H1 (cell line): Measurements from ENCODE around the gene SLC66A1. TPM values are rescaled to one million over a fixed set of nuclear protein-coding genes. Genes with fewer than 3 reads are reported as not detected.

ENCODE experiments used
- CTCF ChIA-PET: fragments of 300-600 bp; sonication (Branson Sonifier 250); formaldehyde crosslinking; loops from one replicate; lab custom pipeline; 2021; ENCODE audit not compliant: partially characterized antibody; lab: Charles Lee
- POLR2A ChIA-PET: fragments of 300-600 bp; sonication (Branson Sonifier 250); formaldehyde crosslinking; loops from one replicate; lab custom pipeline; 2021; ENCODE audit warnings: inconsistent platforms; ENCODE audit not compliant: partially characterized antibody; lab: Charles Lee
- DNase-seq, 2 experiments: peaks; one replicate each; pipeline versions ENCODE4 v3.0.0 to v3.0.0-alpha.2; 2010 to 2022; ENCODE audit warnings: low spot score in 2 of 2, low read depth in 1 of 2, mixed read lengths in 1 of 2
- FAIRE-seq: peaks from 2 replicates; lab custom pipeline; 2011; peaks lifted over from hg19 to GRCh38; lab: Jason Lieb, UNC
- H2AFZ ChIP-seq: 2 replicates; pipeline ENCODE4 v1.8.1; 2012; ENCODE audit warnings: low read length, inconsistent platforms
- H2AK5ac ChIP-seq: 2 replicates; pipeline ENCODE4 v1.6.1; 2013; ENCODE audit warnings: low read depth, low read length
- H2BK120ac ChIP-seq: replicated peaks from 2 replicates; pipeline ENCODE3; 2013; ENCODE audit warnings: low read depth, low read length, inconsistent platforms
- H2BK12ac ChIP-seq: 2 replicates; pipeline ENCODE4 v1.6.1; 2013; ENCODE audit warnings: low read depth, low read length
- H2BK15ac ChIP-seq: 2 replicates; pipeline ENCODE4 v1.6.1; 2013; ENCODE audit warnings: low read length
- H2BK20ac ChIP-seq: 2 replicates; pipeline ENCODE4 v1.6.1; 2013; ENCODE audit warnings: low read length
- H2BK5ac ChIP-seq: 2 replicates; pipeline ENCODE4 v1.6.1; 2013; ENCODE audit warnings: low read depth, low read length
- H3K14ac ChIP-seq: 2 replicates; pipeline ENCODE4 v1.6.1; 2013; ENCODE audit warnings: inconsistent platforms; ENCODE audit not compliant: insufficient read length
- H3K18ac ChIP-seq: 2 replicates; pipeline ENCODE4 v1.6.1; 2013; ENCODE audit warnings: low read length; ENCODE audit errors: extremely low read depth
- H3K23ac ChIP-seq: 2 replicates; pipeline ENCODE4 v1.6.1; 2013; ENCODE audit warnings: inconsistent platforms; ENCODE audit not compliant: insufficient read length
- H3K23me2 ChIP-seq: 2 replicates; pipeline ENCODE4 v1.6.1; 2013; ENCODE audit warnings: low read depth, low read length
- H3K27ac ChIP-seq: 2 replicates; pipeline ENCODE4 v1.6.1; 2011; ENCODE audit warnings: low read depth, low read length, inconsistent platforms
- H3K27me3 ChIP-seq, 4 experiments: replicated peaks in 1 of 4; 1 replicate in 1 of 4; 2 replicates in 3 of 4; pipeline versions ENCODE4 v1.6.1 to v1.8.1; 2011 to 2013; ENCODE audit warnings: low read length in 3 of 4, mild to moderate bottlenecking in 3 of 4, inconsistent platforms in 2 of 4, mixed read lengths in 2 of 4, moderate library complexity in 1 of 4; ENCODE audit not compliant: control insufficient read depth in 3 of 4, insufficient read depth in 3 of 4; ENCODE audit errors: extremely low read depth in 1 of 4
- H3K36me3 ChIP-seq, 4 experiments: 2 replicates each; pipeline versions ENCODE4 v1.6.1 to v1.8.1; 2011 to 2013; ENCODE audit warnings: mild to moderate bottlenecking in 4 of 4, low read length in 3 of 4, moderate library complexity in 2 of 4, control low read depth in 1 of 4, inconsistent platforms in 1 of 4; ENCODE audit not compliant: insufficient read depth in 4 of 4, control insufficient read depth in 2 of 4
- H3K4ac ChIP-seq: replicated peaks from 2 replicates; pipeline ENCODE3; 2013; ENCODE audit warnings: low read length, low read depth, mixed read lengths, inconsistent platforms; ENCODE audit not compliant: insufficient read length
- H3K4me1 ChIP-seq, 4 experiments: replicated peaks in 1 of 4; 1 replicate in 1 of 4; 2 replicates in 3 of 4; pipeline versions ENCODE4 v1.6.1 to v1.8.1; 2011 to 2013; ENCODE audit warnings: low read length in 3 of 4, inconsistent platforms in 2 of 4, mixed read lengths in 1 of 4; ENCODE audit not compliant: insufficient read depth in 4 of 4, control insufficient read depth in 3 of 4
- H3K4me2 ChIP-seq, 2 experiments: 2 replicates each; pipeline versions ENCODE4 v1.6.1 to v1.8.1; 2011 to 2013; ENCODE audit warnings: low read depth in 2 of 2, low read length in 2 of 2, control low read depth in 1 of 2, inconsistent platforms in 1 of 2, mild to moderate bottlenecking in 1 of 2; ENCODE audit not compliant: insufficient read depth in 1 of 2
- H3K4me3 ChIP-seq, 4 experiments: fragments of 200-600, 300-600 bp in 1 of 4; sonication (generic), shearing (Covaris generic), sonication (Bioruptor Twin) in 1 of 4; 2 replicates each; pipeline versions ENCODE4 v1.5.1 to v1.8.1; 2011 to 2016; ENCODE audit warnings: low read length in 4 of 4, low read depth in 3 of 4, control low read depth in 2 of 4, inconsistent platforms in 2 of 4, mild to moderate bottlenecking in 2 of 4, mixed read lengths in 1 of 4, moderate library complexity in 1 of 4; ENCODE audit not compliant: insufficient read depth in 2 of 4; ENCODE audit errors: extremely low read depth in 1 of 4
- H3K56ac ChIP-seq: replicated peaks from 2 replicates; pipeline ENCODE3; 2013; ENCODE audit warnings: low read depth, mild to moderate bottlenecking, mixed read lengths, low read length, inconsistent platforms; ENCODE audit not compliant: insufficient read length
- H3K79me1 ChIP-seq: 2 replicates; pipeline ENCODE4 v1.6.1; 2013; ENCODE audit warnings: low read depth, low read length, control low read depth
- H3K79me2 ChIP-seq, 2 experiments: 2 replicates each; pipeline versions ENCODE4 v1.6.1 to v1.8.1; 2012 to 2013; ENCODE audit warnings: low read length in 2 of 2, mild to moderate bottlenecking in 2 of 2, inconsistent platforms in 1 of 2; ENCODE audit not compliant: insufficient read depth in 2 of 2, control insufficient read depth in 1 of 2
- H3K9ac ChIP-seq, 4 experiments: replicated peaks in 1 of 4; 1 replicate in 1 of 4; 2 replicates in 3 of 4; pipeline versions ENCODE4 v1.6.1 to v1.8.1; 2011 to 2013; ENCODE audit warnings: low read depth in 3 of 4, low read length in 3 of 4, control low read depth in 2 of 4, mild to moderate bottlenecking in 2 of 4, moderate library complexity in 2 of 4, inconsistent platforms in 1 of 4; ENCODE audit errors: extremely low read depth in 1 of 4
- H3K9me3 ChIP-seq, 2 experiments: 2 replicates each; pipeline versions ENCODE4 v1.6.1 to v1.8.1; 2012 to 2013; ENCODE audit warnings: mild to moderate bottlenecking in 2 of 2, moderate library complexity in 2 of 2, control low read depth in 1 of 2, inconsistent platforms in 1 of 2, low read depth in 1 of 2, low read length in 1 of 2, mixed read lengths in 1 of 2; ENCODE audit not compliant: insufficient read depth in 2 of 2
- H4K20me1 ChIP-seq, 2 experiments: replicated peaks in 1 of 2; 2 replicates each; pipeline versions ENCODE3 to v1.8.1; 2011 to 2013; ENCODE audit warnings: inconsistent platforms in 2 of 2, low read length in 2 of 2, mild to moderate bottlenecking in 1 of 2; ENCODE audit not compliant: insufficient read depth in 2 of 2, control insufficient read depth in 1 of 2
- H4K5ac ChIP-seq: 2 replicates; pipeline ENCODE4 v1.6.1; 2013; ENCODE audit warnings: low read length, low read depth, mixed read lengths, inconsistent platforms; ENCODE audit not compliant: insufficient read length
- H4K8ac ChIP-seq: 2 replicates; pipeline ENCODE4 v1.8.0; 2013; ENCODE audit warnings: mild to moderate bottlenecking, moderate library complexity, low read length, inconsistent platforms; ENCODE audit not compliant: insufficient read depth; ENCODE audit errors: extremely low read depth
- H4K91ac ChIP-seq: replicated peaks from 2 replicates; pipeline ENCODE3; 2013; ENCODE audit warnings: low read length, mixed read lengths, inconsistent platforms; ENCODE audit not compliant: insufficient read length
- GABPA ChIP-seq: IDR thresholded peaks from 2 replicates; pipeline ENCODE4 v1.6.1; 2011; ENCODE audit warnings: mild to moderate bottlenecking, low read length, moderate library complexity, borderline replicate concordance; ENCODE audit not compliant: insufficient read depth
- KDM5A ChIP-seq: fragments of 200-600 bp; IDR thresholded peaks from 2 replicates; pipeline ENCODE4 v1.7.1; 2012; ENCODE audit warnings: mild to moderate bottlenecking, low read length, inconsistent platforms, mixed read lengths
- MAFK ChIP-seq: IDR thresholded peaks from 2 replicates; pipeline ENCODE4 v1.6.1; 2012; ENCODE audit warnings: low read depth, mild to moderate bottlenecking, improper control_type of control experiment, low read length
- RBBP5 ChIP-seq: IDR thresholded peaks from 2 replicates; pipeline ENCODE4 v1.7.1; 2012; ENCODE audit warnings: low read depth, mild to moderate bottlenecking, inconsistent platforms, low read length, moderate library complexity, borderline replicate concordance
- RFX5 ChIP-seq: IDR thresholded peaks from 2 replicates; pipeline ENCODE4 v1.6.1; 2011; ENCODE audit warnings: low read depth, low read length, improper control_type of control experiment, borderline replicate concordance
- RNF2 ChIP-seq: fragments of 200-900, 300-1000 bp; sonication (generic); IDR thresholded peaks from 2 replicates; pipeline ENCODE4 v1.7.1; 2016; ENCODE audit warnings: borderline replicate concordance, low read depth, mild to moderate bottlenecking, antibody characterized with exemption, low read length; ENCODE audit not compliant: poor library complexity, severe bottlenecking; ENCODE audit errors: missing control alignments
- SIN3A ChIP-seq, 2 experiments: IDR thresholded peaks in 1 of 2; conservative IDR thresholded peaks in 1 of 2; 2 replicates each; pipeline ENCODE4 v1.6.1; 2011 to 2012; ENCODE audit warnings: low read length in 2 of 2, improper control_type of control experiment in 1 of 2, low read depth in 1 of 2, mild to moderate bottlenecking in 1 of 2
- SIX5 ChIP-seq: IDR thresholded peaks from 2 replicates; pipeline ENCODE4 v1.6.1; 2011; ENCODE audit warnings: mild to moderate bottlenecking, low read depth, low read length
- SP1 ChIP-seq: IDR thresholded peaks from 2 replicates; pipeline ENCODE4 v1.6.1; 2011; ENCODE audit warnings: low read depth, low read length
- SRF ChIP-seq: IDR thresholded peaks from 2 replicates; pipeline ENCODE4 v1.6.1; 2011; ENCODE audit warnings: mild to moderate bottlenecking, low read depth, low read length, moderate library complexity
- TBP ChIP-seq: IDR thresholded peaks from 2 replicates; pipeline ENCODE4 v1.6.1; 2011; ENCODE audit warnings: low read depth, low read length, improper control_type of control experiment
- TEAD4 ChIP-seq: IDR thresholded peaks from 2 replicates; pipeline ENCODE4 v1.6.1; 2012; ENCODE audit warnings: low read depth, low read length, inconsistent platforms, mixed read lengths
- WGBS, 2 experiments: shearing (Covaris generic) in 1 of 2; methylation state at CpG; one replicate each; pipeline versions ENCODE4 v1.1.6 to v1.1.7; 2013 to 2015; ENCODE audit warnings: low lambda C conversion rate in 2 of 2, mixed read lengths in 2 of 2, inconsistent platforms in 1 of 2, low coverage in 1 of 2, missing lambda C conversion rate in 1 of 2; ENCODE audit not compliant: insufficient replicate concordance in 2 of 2, insufficient coverage in 1 of 2, insufficient read length in 1 of 2; ENCODE audit errors: extremely low coverage in 1 of 2, missing lambda C conversion rate in 1 of 2; 5-methylcytosine and 5-hydroxymethylcytosine counted together
- polyA plus RNA-seq, 7 experiments: library from polyadenylated mRNA; depleted of rRNA in 3 of 7; stranded (reverse) in 5 of 7; unstranded in 2 of 7; fragments of >200 nt in 5 of 7; fragments of 200-250 nt in 2 of 7; gene quantifications; 1 replicate in 5 of 7; 2 replicates in 1 of 7; 4 replicates in 1 of 7; pipeline versions ENCODE4 v1.2.1 to v1.2.3, GENCODE V29; 2011 to 2013; ENCODE audit warnings: missing spikeins in 2 of 7, mixed read lengths in 2 of 7
- total RNA-seq: library from RNA; stranded (reverse); fragmentation: NEBNext Ultra II Directional; extraction: Animal tissue kit (Norgen Biotek cat#: 25700); gene quantifications from 2 replicates; pipeline ENCODE4 v1.2.1, GENCODE V29; 2021
- TF ChIP-seq, protein P1 (sequence below): IDR thresholded peaks from 2 replicates; pipeline ENCODE4 v1.6.1; 2012; ENCODE audit warnings: inconsistent platforms

The SLC66A1 gene
- total and polyA plus RNA-seq, 2 of the 8 experiments (the other 6 are each of a cell fraction or from before 2014, with no cell fraction given): 16.8 to 27.9 TPM

DNA sequence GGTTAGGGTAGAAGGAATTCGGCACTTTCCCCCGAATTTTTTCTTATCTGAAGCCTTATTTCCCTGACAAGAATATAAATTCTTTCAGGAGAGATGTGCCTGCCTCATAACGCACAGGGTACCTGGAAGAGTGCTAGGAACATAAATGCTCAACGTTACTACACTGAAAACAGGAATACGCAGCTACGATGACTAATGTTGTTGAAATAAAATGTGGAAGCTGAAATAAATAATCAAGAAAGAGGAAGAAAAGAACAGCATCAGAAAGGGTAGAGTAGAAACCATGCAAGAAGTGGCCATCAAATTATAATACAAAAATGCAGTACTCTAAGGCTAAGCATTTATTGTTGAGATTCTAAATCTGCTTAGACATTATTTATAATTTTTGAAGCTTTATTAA is 33.9 kb downstream of the SLC66A1 start:
- Histone ChIP-seq H3K4me2 (no peak overlapping the region), H3K27ac (no peak overlapping the region), H3K27me3 (no peaks in the 10 kb centered on the region), H3K14ac (no peak overlapping the region), H2BK20ac (no peak overlapping the region), H4K5ac (no peak overlapping the region), H2BK5ac (no peak overlapping the region), H4K20me1 (peaks cover 6% of the 10 kb centered on the region in 2 experiments), H3K9me3 (no peaks in the 10 kb centered on the region), H2AK5ac (no peak overlapping the region), H3K79me2 (no peaks in the 10 kb centered on the region), H3K4me3 (no peak overlapping the region), H2BK15ac (no peak overlapping the region), H3K23me2 (no peaks in the 10 kb centered on the region), H3K18ac (no peak overlapping the region), H3K4me1 (peaks cover 0 to 9% (median 3%) of the 10 kb centered on the region in 4 experiments; a peak in 5 of 7 replicates), H2AFZ (no peak overlapping the region), H2BK120ac (no peak overlapping the region), H4K8ac (no peak overlapping the region), H3K36me3 (peaks cover 3 to 26% (median 7%) of the 10 kb centered on the region in 4 experiments; a peak in 6 of 8 replicates), H3K79me1 (no peaks in the 10 kb centered on the region; the same call in 1 of the 2 replicates), H3K4ac (no peak overlapping the region), H3K23ac (no peak overlapping the region), H3K9ac (no peak overlapping the region), H2BK12ac (no peak overlapping the region), H3K56ac (no peak overlapping the region), H4K91ac (no peak overlapping the region)
- ChIA-PET POLR2A (no interaction called here), CTCF (interaction anchor here (0.9 to 8.0 kb wide), 10 partner anchors 9 to 303 kb away, joined by 3 to 72 read pairs (median 6); no protein-coding TSS in a partner anchor)
- no peak for DNase-seq
- WGBS, 2 experiments: 81% methylated on average over 6 of the region's 6 CpGs; no CpG with 5 or more reads in 1 of the 2 experiments
- FAIRE-seq: no peak
- TF ChIP-seq RFX5 (no peak), SIN3A (conservative IDR thresholded peaks at IDR 0.05 in 1 of 2, IDR thresholded peaks at IDR 0.05 in 1 of 2; ENCODE audit: low read depth in 1 of 2, low read length in 2 of 2) (no peak), TEAD4 (no peak), SRF (no peak), RNF2 (no peak), SP1 (no peak), RBBP5 (no peak), TBP (no peak), GABPA (no peak), KDM5A (no peak), SIX5 (no peak), MAFK (no peak)
- TF ChIP-seq, protein P1, sequence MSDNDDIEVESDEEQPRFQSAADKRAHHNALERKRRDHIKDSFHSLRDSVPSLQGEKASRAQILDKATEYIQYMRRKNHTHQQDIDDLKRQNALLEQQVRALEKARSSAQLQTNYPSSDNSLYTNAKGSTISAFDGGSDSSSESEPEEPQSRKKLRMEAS: no peak
